Measurements from ENCODE around the gene DUT.

Gene DUT

GRCh38 chr15:48371550-48371949 lies 40.3 kb downstream of the DUT start:
- DNase-seq: no peak
- Mint-ChIP-seq H3K27me3 (peaks cover 45% of the 10 kb centered on the region), H3K27ac (no peak overlapping the region), H3K4me1 (ENCODE audit: low read depth) (no peaks in the 10 kb centered on the region), H3K4me3 (no peak overlapping the region), H3K9me3 (no peaks in the 10 kb centered on the region), H3K36me3 (ENCODE audit: low read depth) (no peaks in the 10 kb centered on the region)

DNA sequence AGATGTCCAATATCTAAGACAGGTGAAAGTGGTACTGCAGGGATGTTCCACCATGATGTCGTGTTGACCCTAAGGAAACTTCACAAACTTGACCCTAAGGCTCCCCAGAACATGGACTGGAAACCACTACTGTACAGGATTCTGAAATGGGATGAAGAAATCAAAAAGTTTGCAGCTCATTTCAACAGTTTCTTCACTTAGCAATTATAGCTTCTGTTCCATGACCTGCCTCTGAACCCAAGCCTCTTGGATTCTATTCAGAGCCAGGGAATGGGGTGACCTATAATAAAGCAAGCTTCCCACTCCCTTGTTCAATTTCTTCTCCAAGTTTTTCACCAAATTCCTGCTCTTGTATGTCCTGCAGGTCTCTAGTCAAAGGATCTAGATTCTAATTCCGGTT lies 40.7 kb downstream of the DUT start:
- no peak for DNase-seq
- Mint-ChIP-seq H3K27me3 (peaks cover 43% of the 10 kb centered on the region), H3K4me3 (no peak overlapping the region)

GRCh38 chr15:48373821-48374451 lies 42.7 kb downstream of the DUT start:
- no peak overlapping the region for H3K4me3 Mint-ChIP-seq
- no peaks in the 10 kb centered on the region for H3K4me1 Mint-ChIP-seq (ENCODE audit: low read depth)
- H3K27me3 Mint-ChIP-seq: peaks cover 44% of the 10 kb centered on the region
- no peaks in the 10 kb centered on the region for H3K36me3 Mint-ChIP-seq (ENCODE audit: low read depth)
- no peaks in the 10 kb centered on the region for H3K9me3 Mint-ChIP-seq
- DNase-seq: no peak
- H3K27ac Mint-ChIP-seq: no peak overlapping the region

More for the DNA sequence above, 40.7 kb downstream of the DUT start:
- Mint-ChIP-seq H3K36me3 (ENCODE audit: low read depth) (no peaks in the 10 kb centered on the region), H3K4me1 (ENCODE audit: low read depth) (no peaks in the 10 kb centered on the region), H3K9me3 (no peaks in the 10 kb centered on the region), H3K27ac (no peak overlapping the region)

DNA sequence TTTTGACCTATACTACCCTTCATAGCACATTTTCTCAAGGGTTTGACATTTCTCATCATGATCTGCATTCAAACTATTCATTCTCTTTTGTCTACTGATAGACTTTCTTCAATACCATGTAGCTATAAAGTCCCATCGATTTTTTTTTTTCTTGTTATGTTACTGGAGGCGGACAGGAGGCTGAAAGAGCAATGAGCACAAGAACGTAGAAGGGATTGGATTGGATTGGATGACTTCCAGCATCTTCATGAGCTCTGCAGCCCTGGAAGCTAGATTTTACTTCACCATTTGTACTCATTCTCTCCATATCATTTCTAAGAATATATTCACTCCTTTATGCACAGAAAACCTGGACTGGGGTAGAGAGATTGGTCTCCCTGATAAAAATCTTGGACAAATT lies 43.2 kb downstream of the DUT start:
- H3K27me3 Mint-ChIP-seq: peaks cover 41% of the 10 kb centered on the region
- H3K9me3 Mint-ChIP-seq: no peaks in the 10 kb centered on the region
- H3K4me3 Mint-ChIP-seq: no peak overlapping the region
- no peak for DNase-seq
- no peaks in the 10 kb centered on the region for H3K36me3 Mint-ChIP-seq (ENCODE audit: low read depth)
- no peaks in the 10 kb centered on the region for H3K4me1 Mint-ChIP-seq (ENCODE audit: low read depth)
- no peak overlapping the region for H3K27ac Mint-ChIP-seq

- H3K9me3 Mint-ChIP-seq: no peaks in the 10 kb centered on the region
- no peak overlapping the region for H3K4me3 Mint-ChIP-seq
- DNase-seq: no peak
- H3K4me1 Mint-ChIP-seq (ENCODE audit: low read depth): no peaks in the 10 kb centered on the region
- H3K36me3 Mint-ChIP-seq (ENCODE audit: low read depth): no peaks in the 10 kb centered on the region
- no peak overlapping the region for H3K27ac Mint-ChIP-seq
- H3K27me3 Mint-ChIP-seq: peaks cover 38% of the 10 kb centered on the region
Measured at GRCh38 chr15:48375767-48376166, 44.5 kb downstream of the DUT start.

DNA sequence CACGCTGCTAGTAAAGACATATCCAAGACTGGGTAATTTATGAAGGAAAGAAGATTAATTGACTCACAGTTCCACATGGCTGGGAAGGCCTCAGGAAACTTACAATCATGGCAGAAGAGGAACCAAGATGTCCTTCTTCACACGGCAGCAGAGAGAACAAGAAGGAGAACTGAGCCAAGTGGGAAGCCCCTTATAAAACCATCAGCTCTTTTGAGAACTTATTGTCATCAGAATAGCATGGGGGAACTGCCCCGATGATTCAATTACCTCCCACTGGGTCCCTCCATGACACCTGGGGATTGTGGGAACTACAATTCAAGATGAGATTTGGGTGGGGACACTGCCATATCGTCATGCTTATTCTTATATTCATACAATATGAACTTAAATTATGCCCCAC lies 49.0 kb downstream of the DUT start:
- no peak for DNase-seq
- Mint-ChIP-seq H3K4me1 (ENCODE audit: low read depth) (no peaks in the 10 kb centered on the region), H3K27ac (no peak overlapping the region), H3K27me3 (peaks cover 24% of the 10 kb centered on the region), H3K9me3 (no peaks in the 10 kb centered on the region), H3K4me3 (no peak overlapping the region), H3K36me3 (ENCODE audit: low read depth) (no peaks in the 10 kb centered on the region)

- H3K4me1 Mint-ChIP-seq (ENCODE audit: low read depth): no peaks in the 10 kb centered on the region
- peaks cover 19% of the 10 kb centered on the region for H3K27me3 Mint-ChIP-seq
- no peak overlapping the region for H3K27ac Mint-ChIP-seq
- H3K4me3 Mint-ChIP-seq: no peak overlapping the region
- DNase-seq: no peak
- H3K36me3 Mint-ChIP-seq (ENCODE audit: low read depth): no peaks in the 10 kb centered on the region
- no peaks in the 10 kb centered on the region for H3K9me3 Mint-ChIP-seq
Measured at GRCh38 chr15:48381861-48382260, 50.6 kb downstream of the DUT start.

DNA sequence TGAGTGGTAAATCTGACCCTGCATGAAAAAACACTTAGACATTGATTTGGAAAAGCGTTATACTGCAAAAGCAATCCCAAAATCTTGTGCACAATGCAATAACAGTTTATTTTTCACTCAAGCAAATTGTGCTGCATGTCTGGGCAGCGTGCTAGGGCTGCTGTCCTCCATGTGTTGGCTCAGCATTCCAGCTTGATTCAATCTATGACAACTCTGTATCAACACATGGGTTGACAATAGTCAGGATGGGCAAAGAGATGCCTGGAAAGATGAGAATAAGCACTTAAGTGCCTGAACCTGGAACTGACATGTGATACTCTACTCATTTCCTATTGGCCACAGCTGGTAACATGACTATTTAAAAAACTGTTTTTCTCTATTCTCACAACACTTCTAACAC lies 51.8 kb downstream of the DUT start:
- no peaks in the 10 kb centered on the region for H3K4me1 Mint-ChIP-seq (ENCODE audit: low read depth)

GRCh38 chr15:48384616-48385015 lies 53.4 kb downstream of the DUT start:
- H3K4me1 Mint-ChIP-seq (ENCODE audit: low read depth): no peaks in the 10 kb centered on the region
- H3K27me3 Mint-ChIP-seq: peaks cover 13% of the 10 kb centered on the region
- no peaks in the 10 kb centered on the region for H3K36me3 Mint-ChIP-seq (ENCODE audit: low read depth)
- no peaks in the 10 kb centered on the region for H3K9me3 Mint-ChIP-seq
- no peak for DNase-seq
- H3K27ac Mint-ChIP-seq: no peak overlapping the region
- H3K4me3 Mint-ChIP-seq: no peak overlapping the region

More for the DNA sequence above, 51.8 kb downstream of the DUT start:
- Mint-ChIP-seq H3K9me3 (no peaks in the 10 kb centered on the region), H3K4me3 (no peak overlapping the region), H3K36me3 (ENCODE audit: low read depth) (no peaks in the 10 kb centered on the region), H3K27me3 (peaks cover 13% of the 10 kb centered on the region), H3K27ac (no peak overlapping the region)
- DNase-seq: no peak

DNA sequence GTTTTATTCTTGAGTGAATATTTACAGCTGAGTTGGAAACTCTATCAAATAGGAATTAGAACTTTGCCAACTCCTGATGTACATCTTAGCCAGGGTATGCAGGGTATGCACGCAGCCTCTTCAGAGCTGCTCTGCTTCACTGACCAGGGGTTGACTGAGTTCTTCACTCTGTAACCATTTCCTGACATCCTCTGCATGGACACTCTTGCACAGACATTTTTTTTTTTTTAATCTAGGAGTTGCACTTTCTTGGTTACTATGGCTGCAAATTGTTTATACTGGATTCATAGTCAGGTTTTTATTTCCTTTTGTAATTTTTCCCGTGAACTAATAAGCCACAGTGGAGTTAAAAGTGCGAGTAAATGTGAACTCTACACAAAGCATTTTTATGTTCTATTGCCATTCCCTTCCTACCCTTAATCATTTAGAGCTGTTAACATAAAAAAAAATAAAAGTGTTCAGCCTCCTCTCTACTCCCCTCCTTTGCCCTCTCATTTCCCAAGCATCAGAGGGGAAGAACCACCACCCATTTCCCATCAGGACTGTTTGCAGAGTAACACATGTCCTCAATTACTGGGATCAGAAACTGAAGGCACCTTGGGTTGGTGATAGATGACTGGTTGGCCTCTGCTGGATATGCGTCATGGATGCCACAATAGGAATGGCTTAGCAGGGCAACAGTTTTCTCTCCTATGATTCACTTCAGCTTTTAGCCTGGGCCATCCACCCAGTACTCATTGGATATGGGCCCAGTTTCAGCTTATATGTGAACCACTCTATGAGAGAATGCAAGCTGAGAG lies 54.0 kb downstream of the DUT start:
- Mint-ChIP-seq H3K9me3 (no peaks in the 10 kb centered on the region), H3K27me3 (peaks cover 13% of the 10 kb centered on the region), H3K4me3 (no peak overlapping the region), H3K4me1 (ENCODE audit: low read depth) (no peaks in the 10 kb centered on the region), H3K36me3 (ENCODE audit: low read depth) (no peaks in the 10 kb centered on the region), H3K27ac (no peak overlapping the region)
- DNase-seq: no peak

DNA sequence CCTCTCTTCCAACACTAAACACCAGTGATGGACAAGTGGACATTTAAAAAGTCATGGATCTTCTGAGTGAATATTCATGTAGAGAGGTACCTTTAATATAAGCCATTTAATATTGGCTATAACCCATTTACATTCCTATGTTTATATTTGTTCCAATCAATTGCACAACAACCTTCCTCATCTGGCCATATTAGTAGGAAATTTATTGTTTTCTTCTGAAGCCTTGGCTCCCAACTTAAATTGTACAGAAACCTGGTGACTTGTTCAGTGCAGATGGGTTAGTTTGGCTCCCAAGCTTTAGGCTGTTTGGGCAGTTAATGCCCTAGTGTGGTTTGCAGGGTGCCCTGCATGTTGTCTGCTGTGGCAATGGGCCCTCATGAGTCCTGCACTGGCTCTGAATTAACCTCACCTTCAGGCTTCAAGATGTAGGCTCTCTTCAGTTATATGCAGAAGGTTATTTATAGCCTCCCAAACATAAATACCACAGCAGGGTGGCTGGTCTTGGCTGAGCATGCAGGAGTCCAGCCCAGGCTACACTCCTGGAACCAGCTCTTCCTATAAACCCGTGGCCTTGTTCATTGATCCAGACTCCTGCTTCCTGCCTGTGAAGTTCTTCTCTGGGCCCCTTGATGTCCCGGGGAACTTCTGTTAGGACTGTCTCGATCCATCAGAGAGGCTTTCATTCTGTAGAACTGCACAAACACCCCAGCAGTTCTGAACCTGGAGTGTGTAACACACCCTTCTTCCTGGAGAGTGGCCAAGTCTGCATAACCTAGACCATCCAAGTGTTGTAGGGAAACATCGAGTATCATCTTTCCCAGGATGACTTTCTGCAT lies 57.0 kb downstream of the DUT start:
- Mint-ChIP-seq H3K4me1 (ENCODE audit: low read depth) (no peaks in the 10 kb centered on the region), H3K27ac (no peak overlapping the region), H3K4me3 (no peak overlapping the region), H3K36me3 (ENCODE audit: low read depth) (no peaks in the 10 kb centered on the region), H3K27me3 (peaks cover 10% of the 10 kb centered on the region), H3K9me3 (no peaks in the 10 kb centered on the region)
- DNase-seq: no peak

- H3K4me1 Mint-ChIP-seq (ENCODE audit: low read depth): no peaks in the 10 kb centered on the region
- DNase-seq: no peak
- H3K27me3 Mint-ChIP-seq: peaks cover 10% of the 10 kb centered on the region
- H3K4me3 Mint-ChIP-seq: no peak overlapping the region
- H3K9me3 Mint-ChIP-seq: no peaks in the 10 kb centered on the region
- no peaks in the 10 kb centered on the region for H3K36me3 Mint-ChIP-seq (ENCODE audit: low read depth)
- no peak overlapping the region for H3K27ac Mint-ChIP-seq
Measured at GRCh38 chr15:48388910-48389309, 57.7 kb downstream of the DUT start.

GRCh38 chr15:48389691-48390143 lies 58.5 kb downstream of the DUT start:
- no peak overlapping the region for H3K4me3 Mint-ChIP-seq
- peaks cover 8% of the 10 kb centered on the region for H3K27me3 Mint-ChIP-seq
- no peak overlapping the region for H3K27ac Mint-ChIP-seq
- H3K4me1 Mint-ChIP-seq (ENCODE audit: low read depth): no peaks in the 10 kb centered on the region
- DNase-seq: no peak
- no peaks in the 10 kb centered on the region for H3K9me3 Mint-ChIP-seq
- H3K36me3 Mint-ChIP-seq (ENCODE audit: low read depth): no peaks in the 10 kb centered on the region

DNA sequence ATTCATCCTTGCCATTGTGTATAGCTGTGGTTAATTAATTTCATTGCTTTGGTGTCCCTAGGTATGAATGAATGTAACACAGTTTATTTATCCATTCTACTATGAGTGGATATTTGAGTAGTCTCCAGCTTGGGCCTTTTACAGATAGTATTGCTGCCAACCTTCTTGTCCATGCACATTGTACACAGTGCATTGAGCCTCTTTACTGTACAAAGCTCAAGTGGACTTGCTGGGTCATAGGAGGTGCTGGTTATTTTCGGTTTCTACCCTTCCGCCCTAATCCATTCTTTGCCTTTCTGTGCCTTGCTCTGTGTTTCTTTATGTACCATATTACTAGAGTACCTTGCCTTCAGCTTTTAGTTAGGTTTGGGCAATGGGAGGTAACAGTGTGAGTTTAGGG lies 60.7 kb downstream of the DUT start:
- no peak overlapping the region for H3K27ac Mint-ChIP-seq
- no peak for DNase-seq
- no peaks in the 10 kb centered on the region for H3K27me3 Mint-ChIP-seq
- H3K36me3 Mint-ChIP-seq (ENCODE audit: low read depth): no peaks in the 10 kb centered on the region
- no peaks in the 10 kb centered on the region for H3K4me1 Mint-ChIP-seq (ENCODE audit: low read depth)
- no peak overlapping the region for H3K4me3 Mint-ChIP-seq
- H3K9me3 Mint-ChIP-seq: no peaks in the 10 kb centered on the region

DNA sequence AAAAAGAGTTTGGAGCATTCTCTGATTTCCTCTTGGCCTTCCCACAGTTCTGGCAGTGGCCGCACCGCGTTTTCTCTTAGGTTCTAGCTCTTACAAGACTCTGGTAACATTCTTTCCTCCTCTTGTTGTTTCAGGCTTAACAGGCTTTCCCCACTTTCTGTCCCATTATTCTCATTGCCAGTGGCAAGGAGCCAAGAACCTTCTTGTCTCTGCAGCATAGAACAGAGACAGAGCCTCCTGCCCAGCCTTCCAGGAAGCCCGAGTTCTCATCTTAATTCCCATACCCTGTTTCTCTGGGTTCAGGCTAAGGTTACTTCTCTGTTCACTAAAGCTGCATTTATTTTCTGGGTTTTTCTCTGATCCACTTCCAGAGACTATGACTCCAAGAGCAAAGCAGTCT lies 61.1 kb downstream of the DUT start:
- H3K27ac Mint-ChIP-seq: no peak overlapping the region
- no peak overlapping the region for H3K4me3 Mint-ChIP-seq
- H3K36me3 Mint-ChIP-seq (ENCODE audit: low read depth): no peaks in the 10 kb centered on the region
- H3K27me3 Mint-ChIP-seq: no peaks in the 10 kb centered on the region
- H3K9me3 Mint-ChIP-seq: no peaks in the 10 kb centered on the region
- no peaks in the 10 kb centered on the region for H3K4me1 Mint-ChIP-seq (ENCODE audit: low read depth)
- DNase-seq: no peak
